H1 (cell line): ENCODE results near the gene ADCY2. TPM values are rescaled to one million over a fixed set of nuclear protein-coding genes. Genes with fewer than 3 reads are reported as not detected.

Experiments used
- CTCF ChIA-PET: fragments of 300-600 bp; sonication (Branson Sonifier 250); formaldehyde crosslinking; loops from one replicate; lab custom pipeline; 2021; ENCODE audit not compliant: partially characterized antibody; lab: Charles Lee
- POLR2A ChIA-PET: fragments of 300-600 bp; sonication (Branson Sonifier 250); formaldehyde crosslinking; loops from one replicate; lab custom pipeline; 2021; ENCODE audit warnings: inconsistent platforms; ENCODE audit not compliant: partially characterized antibody; lab: Charles Lee
- DNase-seq, 2 experiments: peaks; one replicate each; pipeline versions ENCODE4 v3.0.0 to v3.0.0-alpha.2; 2010 to 2022; ENCODE audit warnings: low spot score in 2 of 2, low read depth in 1 of 2, mixed read lengths in 1 of 2
- FAIRE-seq: peaks from 2 replicates; lab custom pipeline; 2011; peaks lifted over from hg19 to GRCh38; lab: Jason Lieb, UNC
- H2AFZ ChIP-seq: 2 replicates; pipeline ENCODE4 v1.8.1; 2012; ENCODE audit warnings: low read length, inconsistent platforms
- H2AK5ac ChIP-seq: 2 replicates; pipeline ENCODE4 v1.6.1; 2013; ENCODE audit warnings: low read depth, low read length
- H2BK120ac ChIP-seq: replicated peaks from 2 replicates; pipeline ENCODE3; 2013; ENCODE audit warnings: low read depth, low read length, inconsistent platforms
- H2BK12ac ChIP-seq: 2 replicates; pipeline ENCODE4 v1.6.1; 2013; ENCODE audit warnings: low read depth, low read length
- H2BK15ac ChIP-seq: 2 replicates; pipeline ENCODE4 v1.6.1; 2013; ENCODE audit warnings: low read length
- H2BK20ac ChIP-seq: 2 replicates; pipeline ENCODE4 v1.6.1; 2013; ENCODE audit warnings: low read length
- H2BK5ac ChIP-seq: 2 replicates; pipeline ENCODE4 v1.6.1; 2013; ENCODE audit warnings: low read depth, low read length
- H3K14ac ChIP-seq: 2 replicates; pipeline ENCODE4 v1.6.1; 2013; ENCODE audit warnings: inconsistent platforms; ENCODE audit not compliant: insufficient read length
- H3K18ac ChIP-seq: 2 replicates; pipeline ENCODE4 v1.6.1; 2013; ENCODE audit warnings: low read length; ENCODE audit errors: extremely low read depth
- H3K23ac ChIP-seq: 2 replicates; pipeline ENCODE4 v1.6.1; 2013; ENCODE audit warnings: inconsistent platforms; ENCODE audit not compliant: insufficient read length
- H3K23me2 ChIP-seq: 2 replicates; pipeline ENCODE4 v1.6.1; 2013; ENCODE audit warnings: low read depth, low read length
- H3K27ac ChIP-seq: 2 replicates; pipeline ENCODE4 v1.6.1; 2011; ENCODE audit warnings: low read depth, low read length, inconsistent platforms
- H3K27me3 ChIP-seq, 4 experiments: replicated peaks in 1 of 4; 1 replicate in 1 of 4; 2 replicates in 3 of 4; pipeline versions ENCODE4 v1.6.1 to v1.8.1; 2011 to 2013; ENCODE audit warnings: low read length in 3 of 4, mild to moderate bottlenecking in 3 of 4, inconsistent platforms in 2 of 4, mixed read lengths in 2 of 4, moderate library complexity in 1 of 4; ENCODE audit not compliant: control insufficient read depth in 3 of 4, insufficient read depth in 3 of 4; ENCODE audit errors: extremely low read depth in 1 of 4
- H3K36me3 ChIP-seq, 4 experiments: 2 replicates each; pipeline versions ENCODE4 v1.6.1 to v1.8.1; 2011 to 2013; ENCODE audit warnings: mild to moderate bottlenecking in 4 of 4, low read length in 3 of 4, moderate library complexity in 2 of 4, control low read depth in 1 of 4, inconsistent platforms in 1 of 4; ENCODE audit not compliant: insufficient read depth in 4 of 4, control insufficient read depth in 2 of 4
- H3K4ac ChIP-seq: replicated peaks from 2 replicates; pipeline ENCODE3; 2013; ENCODE audit warnings: low read length, low read depth, mixed read lengths, inconsistent platforms; ENCODE audit not compliant: insufficient read length
- H3K4me1 ChIP-seq, 4 experiments: replicated peaks in 1 of 4; 1 replicate in 1 of 4; 2 replicates in 3 of 4; pipeline versions ENCODE4 v1.6.1 to v1.8.1; 2011 to 2013; ENCODE audit warnings: low read length in 3 of 4, inconsistent platforms in 2 of 4, mixed read lengths in 1 of 4; ENCODE audit not compliant: insufficient read depth in 4 of 4, control insufficient read depth in 3 of 4
- H3K4me2 ChIP-seq, 2 experiments: 2 replicates each; pipeline versions ENCODE4 v1.6.1 to v1.8.1; 2011 to 2013; ENCODE audit warnings: low read depth in 2 of 2, low read length in 2 of 2, control low read depth in 1 of 2, inconsistent platforms in 1 of 2, mild to moderate bottlenecking in 1 of 2; ENCODE audit not compliant: insufficient read depth in 1 of 2
- H3K4me3 ChIP-seq, 4 experiments: fragments of 200-600, 300-600 bp in 1 of 4; sonication (generic), shearing (Covaris generic), sonication (Bioruptor Twin) in 1 of 4; 2 replicates each; pipeline versions ENCODE4 v1.5.1 to v1.8.1; 2011 to 2016; ENCODE audit warnings: low read length in 4 of 4, low read depth in 3 of 4, control low read depth in 2 of 4, inconsistent platforms in 2 of 4, mild to moderate bottlenecking in 2 of 4, mixed read lengths in 1 of 4, moderate library complexity in 1 of 4; ENCODE audit not compliant: insufficient read depth in 2 of 4; ENCODE audit errors: extremely low read depth in 1 of 4
- H3K56ac ChIP-seq: replicated peaks from 2 replicates; pipeline ENCODE3; 2013; ENCODE audit warnings: low read depth, mild to moderate bottlenecking, mixed read lengths, low read length, inconsistent platforms; ENCODE audit not compliant: insufficient read length
- H3K79me1 ChIP-seq: 2 replicates; pipeline ENCODE4 v1.6.1; 2013; ENCODE audit warnings: low read depth, low read length, control low read depth
- H3K79me2 ChIP-seq, 2 experiments: 2 replicates each; pipeline versions ENCODE4 v1.6.1 to v1.8.1; 2012 to 2013; ENCODE audit warnings: low read length in 2 of 2, mild to moderate bottlenecking in 2 of 2, inconsistent platforms in 1 of 2; ENCODE audit not compliant: insufficient read depth in 2 of 2, control insufficient read depth in 1 of 2
- H3K9ac ChIP-seq, 4 experiments: replicated peaks in 1 of 4; 1 replicate in 1 of 4; 2 replicates in 3 of 4; pipeline versions ENCODE4 v1.6.1 to v1.8.1; 2011 to 2013; ENCODE audit warnings: low read depth in 3 of 4, low read length in 3 of 4, control low read depth in 2 of 4, mild to moderate bottlenecking in 2 of 4, moderate library complexity in 2 of 4, inconsistent platforms in 1 of 4; ENCODE audit errors: extremely low read depth in 1 of 4
- H3K9me3 ChIP-seq, 2 experiments: 2 replicates each; pipeline versions ENCODE4 v1.6.1 to v1.8.1; 2012 to 2013; ENCODE audit warnings: mild to moderate bottlenecking in 2 of 2, moderate library complexity in 2 of 2, control low read depth in 1 of 2, inconsistent platforms in 1 of 2, low read depth in 1 of 2, low read length in 1 of 2, mixed read lengths in 1 of 2; ENCODE audit not compliant: insufficient read depth in 2 of 2
- H4K20me1 ChIP-seq, 2 experiments: replicated peaks in 1 of 2; 2 replicates each; pipeline versions ENCODE3 to v1.8.1; 2011 to 2013; ENCODE audit warnings: inconsistent platforms in 2 of 2, low read length in 2 of 2, mild to moderate bottlenecking in 1 of 2; ENCODE audit not compliant: insufficient read depth in 2 of 2, control insufficient read depth in 1 of 2
- H4K5ac ChIP-seq: 2 replicates; pipeline ENCODE4 v1.6.1; 2013; ENCODE audit warnings: low read length, low read depth, mixed read lengths, inconsistent platforms; ENCODE audit not compliant: insufficient read length
- H4K8ac ChIP-seq: 2 replicates; pipeline ENCODE4 v1.8.0; 2013; ENCODE audit warnings: mild to moderate bottlenecking, moderate library complexity, low read length, inconsistent platforms; ENCODE audit not compliant: insufficient read depth; ENCODE audit errors: extremely low read depth
- H4K91ac ChIP-seq: replicated peaks from 2 replicates; pipeline ENCODE3; 2013; ENCODE audit warnings: low read length, mixed read lengths, inconsistent platforms; ENCODE audit not compliant: insufficient read length
- CHD1 ChIP-seq: IDR thresholded peaks from 2 replicates; pipeline ENCODE4 v1.6.1; 2012; ENCODE audit warnings: low read depth, low read length, improper control_type of control experiment
- GABPA ChIP-seq: IDR thresholded peaks from 2 replicates; pipeline ENCODE4 v1.6.1; 2011; ENCODE audit warnings: mild to moderate bottlenecking, low read length, moderate library complexity, borderline replicate concordance; ENCODE audit not compliant: insufficient read depth
- NRF1 ChIP-seq: IDR thresholded peaks from 2 replicates; pipeline ENCODE4 v1.6.1; 2011; ENCODE audit warnings: mild to moderate bottlenecking, low read depth, low read length, improper control_type of control experiment
- SIRT6 ChIP-seq: IDR thresholded peaks from one replicate; pipeline ENCODE4 v1.7.1; 2012; ENCODE audit warnings: low read length, inconsistent platforms
- SP2 ChIP-seq: IDR thresholded peaks from 2 replicates; pipeline ENCODE4 v1.6.1; 2012; ENCODE audit warnings: mild to moderate bottlenecking, low read length, inconsistent platforms
- WGBS, 2 experiments: shearing (Covaris generic) in 1 of 2; methylation state at CpG; one replicate each; pipeline versions ENCODE4 v1.1.6 to v1.1.7; 2013 to 2015; ENCODE audit warnings: low lambda C conversion rate in 2 of 2, mixed read lengths in 2 of 2, inconsistent platforms in 1 of 2, low coverage in 1 of 2, missing lambda C conversion rate in 1 of 2; ENCODE audit not compliant: insufficient replicate concordance in 2 of 2, insufficient coverage in 1 of 2, insufficient read length in 1 of 2; ENCODE audit errors: extremely low coverage in 1 of 2, missing lambda C conversion rate in 1 of 2; 5-methylcytosine and 5-hydroxymethylcytosine counted together
- polyA plus RNA-seq, 7 experiments: library from polyadenylated mRNA; depleted of rRNA in 3 of 7; stranded (reverse) in 5 of 7; unstranded in 2 of 7; fragments of >200 nt in 5 of 7; fragments of 200-250 nt in 2 of 7; gene quantifications; 1 replicate in 5 of 7; 2 replicates in 1 of 7; 4 replicates in 1 of 7; pipeline versions ENCODE4 v1.2.1 to v1.2.3, GENCODE V29; 2011 to 2013; ENCODE audit warnings: missing spikeins in 2 of 7, mixed read lengths in 2 of 7
- total RNA-seq: library from RNA; stranded (reverse); fragmentation: NEBNext Ultra II Directional; extraction: Animal tissue kit (Norgen Biotek cat#: 25700); gene quantifications from 2 replicates; pipeline ENCODE4 v1.2.1, GENCODE V29; 2021
- TF ChIP-seq, protein P1 (sequence below), 3 experiments: IDR thresholded peaks; 1 replicate in 2 of 3; 2 replicates in 1 of 3; pipeline versions ENCODE4 v1.5.1 to v1.6.1; 2011; ENCODE audit warnings: low read length in 3 of 3, mild to moderate bottlenecking in 3 of 3, inconsistent platforms in 2 of 3, low read depth in 1 of 3, moderate library complexity in 1 of 3; ENCODE audit not compliant: insufficient read depth in 1 of 3; ENCODE audit errors: control extremely low read depth in 1 of 3
- TF ChIP-seq, protein P2 (sequence below): IDR thresholded peaks from 2 replicates; pipeline ENCODE4 v1.6.1; 2012; ENCODE audit warnings: inconsistent platforms

Gene ADCY2
- total and polyA plus RNA-seq, 2 of the 8 experiments (the other 6 are each of a cell fraction or from before 2014, with no cell fraction given) = 35.8 to 122 TPM

DNA sequence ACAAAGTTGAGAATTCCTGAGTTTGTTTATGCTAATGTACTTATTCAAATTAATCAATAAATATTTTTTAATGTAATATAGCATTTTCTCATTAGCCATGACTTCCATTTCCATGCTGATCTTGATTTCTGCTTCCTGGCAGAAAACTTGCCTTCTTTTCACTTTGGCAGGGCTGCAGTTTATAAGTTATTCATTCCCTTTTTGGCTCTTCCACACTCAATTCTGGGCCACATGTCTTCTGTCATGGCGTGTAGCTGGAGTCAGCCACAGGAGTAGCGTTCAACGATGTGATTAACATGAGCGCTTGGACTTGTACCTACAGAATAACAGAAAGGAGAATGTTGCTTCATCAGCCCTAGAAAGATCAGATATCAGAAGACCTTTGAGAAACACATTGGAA lies 282.1 kb downstream of the ADCY2 start:
- no peak overlapping the region for H2BK15ac ChIP-seq
- H3K18ac ChIP-seq = no peak overlapping the region
- no peak overlapping the region for H3K9ac ChIP-seq
- no peak overlapping the region for H4K5ac ChIP-seq
- H3K56ac ChIP-seq = no peak overlapping the region
- no peak overlapping the region for H3K14ac ChIP-seq
- POLR2A ChIA-PET = no interaction called here
- DNase-seq = no peak
- H3K79me2 ChIP-seq = 0 out of 4 replicates have a peak, but pooled peaks cover 0 to 6% of the 10 kb centered on the region in 2 experiments
- H4K20me1 ChIP-seq = peaks cover 0 to 1% of the 10 kb centered on the region in 2 experiments
- no peaks in the 10 kb centered on the region for H3K23me2 ChIP-seq
- no peaks in the 10 kb centered on the region for H3K9me3 ChIP-seq
- H2BK5ac ChIP-seq = no peak overlapping the region
- no peak overlapping the region for H2BK120ac ChIP-seq
- H3K4me3 ChIP-seq = no peak overlapping the region
- H3K4me2 ChIP-seq = no peak overlapping the region
- no peak overlapping the region for H2AK5ac ChIP-seq
- no peak overlapping the region for H4K8ac ChIP-seq
- H3K23ac ChIP-seq = no peak overlapping the region
- TF ChIP-seq, protein P1, sequence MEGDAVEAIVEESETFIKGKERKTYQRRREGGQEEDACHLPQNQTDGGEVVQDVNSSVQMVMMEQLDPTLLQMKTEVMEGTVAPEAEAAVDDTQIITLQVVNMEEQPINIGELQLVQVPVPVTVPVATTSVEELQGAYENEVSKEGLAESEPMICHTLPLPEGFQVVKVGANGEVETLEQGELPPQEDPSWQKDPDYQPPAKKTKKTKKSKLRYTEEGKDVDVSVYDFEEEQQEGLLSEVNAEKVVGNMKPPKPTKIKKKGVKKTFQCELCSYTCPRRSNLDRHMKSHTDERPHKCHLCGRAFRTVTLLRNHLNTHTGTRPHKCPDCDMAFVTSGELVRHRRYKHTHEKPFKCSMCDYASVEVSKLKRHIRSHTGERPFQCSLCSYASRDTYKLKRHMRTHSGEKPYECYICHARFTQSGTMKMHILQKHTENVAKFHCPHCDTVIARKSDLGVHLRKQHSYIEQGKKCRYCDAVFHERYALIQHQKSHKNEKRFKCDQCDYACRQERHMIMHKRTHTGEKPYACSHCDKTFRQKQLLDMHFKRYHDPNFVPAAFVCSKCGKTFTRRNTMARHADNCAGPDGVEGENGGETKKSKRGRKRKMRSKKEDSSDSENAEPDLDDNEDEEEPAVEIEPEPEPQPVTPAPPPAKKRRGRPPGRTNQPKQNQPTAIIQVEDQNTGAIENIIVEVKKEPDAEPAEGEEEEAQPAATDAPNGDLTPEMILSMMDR (IDR thresholded peaks at IDR 0.05; ENCODE audit: control extremely low read depth in 1 of 3, insufficient read depth in 1 of 3, low read depth in 1 of 3, low read length in 3 of 3) = no peak
- TF ChIP-seq NRF1 = no peak
- no peak for TF ChIP-seq CHD1
- TF ChIP-seq, protein P2, sequence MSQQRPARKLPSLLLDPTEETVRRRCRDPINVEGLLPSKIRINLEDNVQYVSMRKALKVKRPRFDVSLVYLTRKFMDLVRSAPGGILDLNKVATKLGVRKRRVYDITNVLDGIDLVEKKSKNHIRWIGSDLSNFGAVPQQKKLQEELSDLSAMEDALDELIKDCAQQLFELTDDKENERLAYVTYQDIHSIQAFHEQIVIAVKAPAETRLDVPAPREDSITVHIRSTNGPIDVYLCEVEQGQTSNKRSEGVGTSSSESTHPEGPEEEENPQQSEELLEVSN = no peak
- TF ChIP-seq SP2 = no peak
- no peak for TF ChIP-seq SIRT6
- no peak for TF ChIP-seq GABPA
- H3K36me3 ChIP-seq = no peaks in the 10 kb centered on the region
- CTCF ChIA-PET = interaction anchor here (2.3 kb wide), 1 partner anchor 10 kb away, joined by 10 read pairs; no protein-coding TSS in a partner anchor
- no peaks in the 10 kb centered on the region for H3K4me1 ChIP-seq
- no peak overlapping the region for H3K4ac ChIP-seq
- H3K27ac ChIP-seq = no peak overlapping the region
- 89% methylated on average over 4 of the region's 4 CpGs; no CpG with 5 or more reads in 1 of the 2 experiments for WGBS, 2 experiments
- H2AFZ ChIP-seq = no peak overlapping the region
- H3K27me3 ChIP-seq = no peaks in the 10 kb centered on the region
- no peak for FAIRE-seq
- H4K91ac ChIP-seq = no peak overlapping the region
- no peak overlapping the region for H2BK12ac ChIP-seq
- H3K79me1 ChIP-seq = peaks cover 5% of the 10 kb centered on the region; the same call in 1 of the 2 replicates
- no peak overlapping the region for H2BK20ac ChIP-seq
